GM18861 (cell line): ENCODE data around the gene SCLY.
A peak's percentile ranks its signal among the peaks of the same experiment; 100 is the strongest.

Source experiments
- ATAC-seq: cut with Tn5 transposase; IDR thresholded peaks from one replicate; pipeline ENCODE4 v1.9.1; 2021; ENCODE audit not compliant: unreplicated experiment

SCLY gene

GRCh38 chr2:238069021-238069709, 8.4 kb downstream of the SCLY start:
- ATAC-seq = no peak

GRCh38 chr2:238069877-238070276, 9.1 kb downstream of the SCLY start:
- peak; percentile 59 for ATAC-seq

- no peak for ATAC-seq
Measured at GRCh38 chr2:238075397-238075796, 14.6 kb downstream of the SCLY start.

- no peak for ATAC-seq
Measured at GRCh38 chr2:238077292-238077691, 16.5 kb downstream of the SCLY start.

GRCh38 chr2:238079874-238080327, 19.1 kb downstream of the SCLY start:
- ATAC-seq = no peak

GRCh38 chr2:238080518-238080917, 19.7 kb downstream of the SCLY start:
- no peak for ATAC-seq

GRCh38 chr2:238081150-238081549, 20.3 kb downstream of the SCLY start:
- no peak for ATAC-seq

GRCh38 chr2:238081561-238081960, 20.8 kb downstream of the SCLY start:
- no peak for ATAC-seq

- no peak for ATAC-seq
Measured at GRCh38 chr2:238082151-238082550, 21.4 kb downstream of the SCLY start.

GRCh38 chr2:238082827-238083226, 22.0 kb downstream of the SCLY start:
- ATAC-seq = no peak

- no peak for ATAC-seq
Measured at GRCh38 chr2:238083919-238084318, 23.1 kb downstream of the SCLY start.

- ATAC-seq = no peak
Measured at GRCh38 chr2:238084761-238085160, 24.0 kb downstream of the SCLY start.

GRCh38 chr2:238085899-238086298, 25.1 kb downstream of the SCLY start:
- no peak for ATAC-seq

- no peak for ATAC-seq
Measured at GRCh38 chr2:238087211-238087610, 26.4 kb downstream of the SCLY start.

- no peak for ATAC-seq
Measured at GRCh38 chr2:238090887-238091286, 30.1 kb downstream of the SCLY start.

GRCh38 chr2:238091436-238092060, 30.7 kb downstream of the SCLY start:
- ATAC-seq = no peak

- no peak for ATAC-seq
Measured at GRCh38 chr2:238092486-238093035, 31.8 kb downstream of the SCLY start.

GRCh38 chr2:238093181-238094140, 32.7 kb downstream of the SCLY start:
- ATAC-seq = no peak

GRCh38 chr2:238094438-238095022, 33.7 kb downstream of the SCLY start:
- no peak for ATAC-seq

GRCh38 chr2:238095143-238095542, 34.3 kb downstream of the SCLY start:
- ATAC-seq = no peak
